Activated CD4-positive, alpha-beta T cell treated with anti-CD3 and anti-CD28 coated beads for 36 hours (primary cell): ENCODE results near the gene LRRC4C. TPM values are rescaled to one million over a fixed set of nuclear protein-coding genes. Genes with fewer than 3 reads are reported as not detected.

ENCODE experiments used
- ATAC-seq: fragments of 200-7000 bp; cut with Tn5 transposase; one replicate; pipeline ENCODE4 v1.10.0; 2021; ENCODE audit warnings: mild to moderate bottlenecking, moderate library complexity
- CTCF ChIA-PET: fragments of 350-600 bp; sonication (Branson Sonifier 250); formaldehyde crosslinking; loops from one replicate; lab custom pipeline; 2021; ENCODE audit warnings: antibody characterized with exemption; lab: Charles Lee
- POLR2A ChIA-PET: fragments of 350-600 bp; sonication (Branson Sonifier 250); formaldehyde crosslinking; loops from one replicate; lab custom pipeline; 2021; ENCODE audit warnings: antibody characterized with exemption, inconsistent platforms; lab: Charles Lee
- DNase-seq: peaks from one replicate; pipeline ENCODE4 v3.0.0-alpha.2; 2020
- H3K27ac Mint-ChIP-seq: one replicate; pipeline ENCODE4 v1.8.0; 2021; ENCODE audit warnings: mixed read lengths
- H3K27me3 Mint-ChIP-seq: one replicate; pipeline ENCODE4 v1.8.0; 2021; ENCODE audit warnings: mixed read lengths
- H3K36me3 Mint-ChIP-seq: one replicate; pipeline ENCODE4 v1.8.0; 2021; ENCODE audit warnings: low read depth, mixed read lengths
- H3K4me1 Mint-ChIP-seq: one replicate; pipeline ENCODE4 v1.8.0; 2021; ENCODE audit warnings: mixed read lengths
- H3K4me3 Mint-ChIP-seq: one replicate; pipeline ENCODE4 v1.8.0; 2021; ENCODE audit warnings: mild to moderate bottlenecking, moderate library complexity, mixed read lengths
- H3K9me3 Mint-ChIP-seq: one replicate; pipeline ENCODE4 v1.8.0; 2021; ENCODE audit warnings: low read depth, mixed read lengths
- intact Hi-C, 2 experiments: fragments of 100-400 bp; cut with DNase I in 1 of 2; cut with micrococcal nuclease in 1 of 2; formaldehyde crosslinking; loops; one replicate each; pipeline versions ENCODE4 v1.14.2 to v1.15.1; 2022 to 2024; cut with DNase I, micrococcal nuclease
- total RNA-seq, 2 experiments: library from RNA; stranded (reverse); gene quantifications; one replicate each; pipeline ENCODE4 v1.2.3, GENCODE V29; 2021

The LRRC4C gene
- total RNA-seq, 2 experiments from 2014 or later: not detected

- Mint-ChIP-seq H3K27ac (no peak overlapping the region), H3K36me3 (no peaks in the 10 kb centered on the region), H3K9me3 (peaks cover 5% of the 10 kb centered on the region), H3K4me1 (no peaks in the 10 kb centered on the region), H3K27me3 (no peaks in the 10 kb centered on the region), H3K4me3 (no peak overlapping the region)
- DNase-seq (no peak), ATAC-seq (no peak)
- POLR2A ChIA-PET: no interaction called here
- CTCF ChIA-PET: no interaction called here
- intact Hi-C loops: no loop called here
Observed at GRCh38 chr11:41145420-41145819, 314.0 kb downstream of the LRRC4C start.

- ChIA-PET POLR2A (no interaction called here), CTCF (no interaction called here)
- no peak for DNase-seq
- no peak overlapping the region for H3K4me3 Mint-ChIP-seq
- no peak overlapping the region for H3K27ac Mint-ChIP-seq
- H3K4me1 Mint-ChIP-seq: no peaks in the 10 kb centered on the region
- peaks cover 11% of the 10 kb centered on the region for H3K9me3 Mint-ChIP-seq
- intact Hi-C loops: no loop called here
- H3K36me3 Mint-ChIP-seq: no peaks in the 10 kb centered on the region
- H3K27me3 Mint-ChIP-seq: no peaks in the 10 kb centered on the region
- ATAC-seq: no peak
Observed at GRCh38 chr11:41134971-41135370, 324.5 kb downstream of the LRRC4C start.

GRCh38 chr11:41133023-41133422 is 326.4 kb downstream of the LRRC4C start:
- Mint-ChIP-seq H3K27ac (no peak overlapping the region), H3K4me1 (no peaks in the 10 kb centered on the region), H3K9me3 (peaks cover 11% of the 10 kb centered on the region), H3K4me3 (no peak overlapping the region), H3K27me3 (no peaks in the 10 kb centered on the region), H3K36me3 (no peaks in the 10 kb centered on the region)
- DNase-seq (no peak), ATAC-seq (no peak)
- ChIA-PET CTCF (no interaction called here), POLR2A (no interaction called here)
- intact Hi-C loops: no loop called here

- H3K4me1 Mint-ChIP-seq: no peaks in the 10 kb centered on the region
- POLR2A ChIA-PET: no interaction called here
- H3K9me3 Mint-ChIP-seq: peaks cover 12% of the 10 kb centered on the region
- no peak overlapping the region for H3K4me3 Mint-ChIP-seq
- H3K36me3 Mint-ChIP-seq: no peaks in the 10 kb centered on the region
- intact Hi-C loops: no loop called here
- H3K27ac Mint-ChIP-seq: no peak overlapping the region
- no peaks in the 10 kb centered on the region for H3K27me3 Mint-ChIP-seq
- ATAC-seq (no peak), DNase-seq (no peak)
- CTCF ChIA-PET: no interaction called here
Observed at GRCh38 chr11:41121600-41121999, 337.9 kb downstream of the LRRC4C start.

GRCh38 chr11:41119484-41119883 is 340.0 kb downstream of the LRRC4C start:
- ATAC-seq (no peak), DNase-seq (no peak)
- Mint-ChIP-seq H3K27me3 (no peaks in the 10 kb centered on the region), H3K9me3 (peaks cover 13% of the 10 kb centered on the region), H3K4me3 (no peak overlapping the region), H3K4me1 (no peaks in the 10 kb centered on the region), H3K27ac (no peak overlapping the region), H3K36me3 (no peaks in the 10 kb centered on the region)
- intact Hi-C loops: no loop called here
- ChIA-PET POLR2A (no interaction called here), CTCF (no interaction called here)

- ChIA-PET CTCF (interaction anchor here (0.9 kb wide), 1 partner anchor 24 kb away, joined by 3 read pairs; no protein-coding TSS in a partner anchor), POLR2A (no interaction called here)
- no peak for ATAC-seq
- H3K27me3 Mint-ChIP-seq: no peaks in the 10 kb centered on the region
- intact Hi-C loops: no loop called here
- H3K4me1 Mint-ChIP-seq: no peaks in the 10 kb centered on the region
- peaks cover 11% of the 10 kb centered on the region for H3K9me3 Mint-ChIP-seq
- H3K4me3 Mint-ChIP-seq: no peak overlapping the region
- no peaks in the 10 kb centered on the region for H3K36me3 Mint-ChIP-seq
- no peak for DNase-seq
- H3K27ac Mint-ChIP-seq: no peak overlapping the region
Observed at GRCh38 chr11:41118521-41118920, 340.9 kb downstream of the LRRC4C start.

- no peak overlapping the region for H3K4me3 Mint-ChIP-seq
Observed at GRCh38 chr11:41116970-41117369, 342.5 kb downstream of the LRRC4C start.

GRCh38 chr11:41115066-41115465 is 344.4 kb downstream of the LRRC4C start:
- ChIA-PET POLR2A (no interaction called here), CTCF (no interaction called here)
- no peak for ATAC-seq
- intact Hi-C loops: no loop called here
- Mint-ChIP-seq H3K27me3 (no peaks in the 10 kb centered on the region), H3K4me1 (no peaks in the 10 kb centered on the region), H3K9me3 (peaks cover 3% of the 10 kb centered on the region), H3K36me3 (no peaks in the 10 kb centered on the region), H3K4me3 (no peak overlapping the region), H3K27ac (no peak overlapping the region)
- DNase-seq: no peak

More at GRCh38 chr11:41116970-41117369, 342.5 kb downstream of the LRRC4C start:
- DNase-seq (no peak), ATAC-seq (no peak)
- H3K4me1 Mint-ChIP-seq: no peaks in the 10 kb centered on the region
- no peaks in the 10 kb centered on the region for H3K36me3 Mint-ChIP-seq
- ChIA-PET POLR2A (no interaction called here), CTCF (no interaction called here)
- peaks cover 10% of the 10 kb centered on the region for H3K9me3 Mint-ChIP-seq
- H3K27me3 Mint-ChIP-seq: no peaks in the 10 kb centered on the region
- no peak overlapping the region for H3K27ac Mint-ChIP-seq
- intact Hi-C loops: no loop called here

GRCh38 chr11:41113160-41113559 is 346.3 kb downstream of the LRRC4C start:
- no peak for DNase-seq
- intact Hi-C loops: no loop called here
- Mint-ChIP-seq H3K27ac (no peak overlapping the region), H3K4me1 (no peaks in the 10 kb centered on the region), H3K36me3 (no peaks in the 10 kb centered on the region), H3K27me3 (no peaks in the 10 kb centered on the region), H3K4me3 (no peak overlapping the region), H3K9me3 (peaks cover 3% of the 10 kb centered on the region)
- POLR2A ChIA-PET: no interaction called here
- CTCF ChIA-PET: no interaction called here
- ATAC-seq: no peak

GRCh38 chr11:41110527-41110926 is 348.9 kb downstream of the LRRC4C start:
- no peaks in the 10 kb centered on the region for H3K27me3 Mint-ChIP-seq
- no peaks in the 10 kb centered on the region for H3K4me1 Mint-ChIP-seq
- H3K36me3 Mint-ChIP-seq: no peaks in the 10 kb centered on the region
- intact Hi-C loops: no loop called here
- ATAC-seq (no peak), DNase-seq (no peak)
- POLR2A ChIA-PET: no interaction called here
- H3K4me3 Mint-ChIP-seq: no peak overlapping the region
- H3K27ac Mint-ChIP-seq: no peak overlapping the region
- CTCF ChIA-PET: no interaction called here
- peaks cover 3% of the 10 kb centered on the region for H3K9me3 Mint-ChIP-seq

GRCh38 chr11:41102471-41102870 is 357.0 kb downstream of the LRRC4C start:
- Mint-ChIP-seq H3K4me3 (no peak overlapping the region), H3K9me3 (peaks cover 16% of the 10 kb centered on the region), H3K36me3 (no peaks in the 10 kb centered on the region), H3K27ac (no peak overlapping the region), H3K4me1 (no peaks in the 10 kb centered on the region), H3K27me3 (no peaks in the 10 kb centered on the region)
- CTCF ChIA-PET: no interaction called here
- DNase-seq (no peak), ATAC-seq (no peak)
- POLR2A ChIA-PET: no interaction called here
- intact Hi-C loops: no loop called here

GRCh38 chr11:41099654-41100053 is 359.8 kb downstream of the LRRC4C start:
- CTCF ChIA-PET: no interaction called here
- Mint-ChIP-seq H3K4me1 (no peaks in the 10 kb centered on the region), H3K27me3 (no peaks in the 10 kb centered on the region), H3K27ac (no peak overlapping the region), H3K9me3 (peaks cover 12% of the 10 kb centered on the region), H3K4me3 (no peak overlapping the region), H3K36me3 (no peaks in the 10 kb centered on the region)
- intact Hi-C loops: no loop called here
- ATAC-seq: no peak
- DNase-seq: no peak
- POLR2A ChIA-PET: no interaction called here

- intact Hi-C loops: no loop called here
- Mint-ChIP-seq H3K36me3 (no peaks in the 10 kb centered on the region), H3K27ac (no peak overlapping the region), H3K27me3 (no peaks in the 10 kb centered on the region), H3K9me3 (peaks cover 4% of the 10 kb centered on the region), H3K4me1 (no peaks in the 10 kb centered on the region), H3K4me3 (no peak overlapping the region)
- ChIA-PET POLR2A (no interaction called here), CTCF (no interaction called here)
- no peak for DNase-seq
- no peak for ATAC-seq
Observed at GRCh38 chr11:41085123-41085522, 374.3 kb downstream of the LRRC4C start.
